ENCODE data around the gene DNAJC24. TPM values are rescaled to one million over a fixed set of nuclear protein-coding genes. Genes with fewer than 3 reads are reported as not detected.

The DNAJC24 gene
- total RNA-seq, 2 experiments from 2014 or later = 12.6 to 13.0 TPM

- H3K9me3 Mint-ChIP-seq = no peaks in the 10 kb centered on the region
- no peak for TF ChIP-seq CTCF (IDR thresholded peaks at IDR 0.05)
- peaks cover 4% of the 10 kb centered on the region for H3K4me1 Mint-ChIP-seq (ENCODE audit: low read depth)
- peaks cover 15% of the 10 kb centered on the region for H3K36me3 Mint-ChIP-seq (ENCODE audit: low read depth)
- intact Hi-C loops (cut with micrococcal nuclease) = no loop called here
- CTCF ChIA-PET = no interaction called here
- H3K27ac Mint-ChIP-seq = no peak overlapping the region
- DNase-seq (no peak), ATAC-seq (no peak)
- H3K4me3 Mint-ChIP-seq = no peak overlapping the region
- POLR2A ChIA-PET = no interaction called here
- H3K27me3 Mint-ChIP-seq = no peaks in the 10 kb centered on the region
Observed at GRCh38 chr11:31474083-31474482, 104.4 kb downstream of the DNAJC24 start.

DNA sequence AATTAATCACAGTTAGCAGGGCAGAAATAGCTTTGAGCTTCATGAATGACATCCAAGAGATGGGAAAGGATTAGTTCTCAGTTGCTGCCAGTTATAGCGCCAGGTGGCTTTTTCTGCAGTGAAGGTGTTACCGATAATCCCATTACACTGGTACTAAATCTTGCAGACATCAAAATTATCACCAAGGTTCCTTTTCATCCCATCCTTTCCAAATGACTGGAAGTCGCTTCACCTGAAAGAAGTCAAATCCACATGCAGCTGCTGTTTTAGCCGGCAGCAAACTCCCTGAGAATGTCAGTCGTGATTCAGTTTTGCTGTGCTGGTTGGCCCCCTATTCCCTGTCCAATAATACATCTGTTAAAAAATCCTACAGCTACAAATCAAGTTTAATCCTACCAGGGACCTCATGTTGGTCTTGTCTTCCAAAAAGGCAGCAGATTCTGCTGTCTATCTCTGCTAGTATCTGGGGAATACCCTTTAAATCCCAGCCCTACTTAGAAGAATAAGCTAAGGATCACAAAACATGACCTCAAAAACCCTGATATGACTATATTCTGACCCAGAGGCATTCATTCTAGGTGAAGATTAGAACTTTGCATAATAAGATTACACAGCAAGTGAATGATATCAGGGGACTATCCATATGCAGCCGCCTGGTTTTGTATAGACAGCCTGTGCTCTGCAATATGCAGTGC is 108.0 kb downstream of the DNAJC24 start:
- intact Hi-C loops (cut with micrococcal nuclease) = no loop called here
- DNase-seq (no peak), ATAC-seq (no peak)
- ChIA-PET CTCF (interaction anchor here (1.2 to 1.3 kb wide), 3 partner anchors 11 to 481 kb away, joined by 3 to 5 read pairs (median 3); no protein-coding TSS in a partner anchor), POLR2A (no interaction called here)
- H3K4me3 Mint-ChIP-seq = no peak overlapping the region
- peaks cover 4% of the 10 kb centered on the region for H3K4me1 Mint-ChIP-seq (ENCODE audit: low read depth)
- H3K36me3 Mint-ChIP-seq (ENCODE audit: low read depth) = peaks cover 5% of the 10 kb centered on the region
- no peak for TF ChIP-seq CTCF (IDR thresholded peaks at IDR 0.05)
- no peaks in the 10 kb centered on the region for H3K27me3 Mint-ChIP-seq
- no peaks in the 10 kb centered on the region for H3K9me3 Mint-ChIP-seq
- no peak overlapping the region for H3K27ac Mint-ChIP-seq

DNA sequence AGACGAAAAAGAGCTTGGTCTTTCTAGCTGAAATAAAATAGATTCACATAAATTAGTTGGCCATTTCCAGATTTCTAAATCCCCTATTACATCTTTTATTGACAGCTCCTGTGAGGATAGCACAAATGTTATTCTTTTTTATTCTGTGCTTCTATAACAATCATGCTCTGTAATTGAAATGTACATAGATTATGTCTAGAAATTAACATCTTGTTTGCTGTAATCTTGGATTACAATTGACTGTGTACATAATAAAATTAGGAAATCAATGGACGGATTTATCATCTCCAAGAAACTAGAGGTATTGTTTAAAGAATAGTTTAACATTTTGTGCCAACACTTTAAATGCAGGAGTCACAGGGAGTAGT is 108.5 kb downstream of the DNAJC24 start:
- peaks cover 5% of the 10 kb centered on the region for H3K36me3 Mint-ChIP-seq (ENCODE audit: low read depth)
- ATAC-seq (no peak), DNase-seq (no peak)
- peaks cover 4% of the 10 kb centered on the region for H3K4me1 Mint-ChIP-seq (ENCODE audit: low read depth)
- ChIA-PET CTCF (interaction anchor here (1.2 kb wide), 1 partner anchor 480 kb away, joined by 5 read pairs; no protein-coding TSS in a partner anchor), POLR2A (no interaction called here)
- intact Hi-C loops (cut with micrococcal nuclease) = no loop called here
- no peaks in the 10 kb centered on the region for H3K27me3 Mint-ChIP-seq
- no peak overlapping the region for H3K4me3 Mint-ChIP-seq
- H3K9me3 Mint-ChIP-seq = no peaks in the 10 kb centered on the region
- no peak overlapping the region for H3K27ac Mint-ChIP-seq
- TF ChIP-seq CTCF (IDR thresholded peaks at IDR 0.05) = no peak

GRCh38 chr11:31479066-31479465 is 109.4 kb downstream of the DNAJC24 start:
- no peak for DNase-seq
- peaks cover 4% of the 10 kb centered on the region for H3K4me1 Mint-ChIP-seq (ENCODE audit: low read depth)
- intact Hi-C loops (cut with micrococcal nuclease) = no loop called here
- peaks cover 3% of the 10 kb centered on the region for H3K36me3 Mint-ChIP-seq (ENCODE audit: low read depth)
- ATAC-seq = no peak
- TF ChIP-seq CTCF (IDR thresholded peaks at IDR 0.05) = no peak
- H3K27ac Mint-ChIP-seq = no peak overlapping the region
- CTCF ChIA-PET = no interaction called here
- POLR2A ChIA-PET = no interaction called here
- no peaks in the 10 kb centered on the region for H3K27me3 Mint-ChIP-seq
- H3K4me3 Mint-ChIP-seq = no peak overlapping the region
- no peaks in the 10 kb centered on the region for H3K9me3 Mint-ChIP-seq

DNA sequence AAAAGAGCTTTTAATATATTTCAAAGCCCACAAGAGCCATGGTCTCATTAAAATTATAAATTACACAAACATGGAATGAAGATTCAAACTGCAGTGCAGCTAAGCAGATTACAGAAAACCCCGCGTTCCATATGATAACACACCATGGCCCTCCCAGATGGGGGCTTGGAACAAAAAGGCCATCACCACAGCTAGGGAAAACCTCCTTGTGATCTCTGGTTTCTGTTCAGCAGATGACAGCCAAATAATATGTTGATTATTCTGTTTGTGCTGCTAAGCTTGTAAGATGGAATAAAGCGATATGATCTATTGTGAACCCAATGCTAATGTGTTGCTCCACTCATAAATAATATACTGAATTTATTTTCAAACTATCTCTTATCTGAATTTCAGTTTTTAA is 111.3 kb downstream of the DNAJC24 start:
- H3K4me1 Mint-ChIP-seq (ENCODE audit: low read depth) = peaks cover 4% of the 10 kb centered on the region
- no peak overlapping the region for H3K4me3 Mint-ChIP-seq
- peaks cover 3% of the 10 kb centered on the region for H3K36me3 Mint-ChIP-seq (ENCODE audit: low read depth)
- H3K27ac Mint-ChIP-seq = no peak overlapping the region
- H3K27me3 Mint-ChIP-seq = no peaks in the 10 kb centered on the region
- ChIA-PET POLR2A (no interaction called here), CTCF (no interaction called here)
- intact Hi-C loops (cut with micrococcal nuclease) = no loop called here
- H3K9me3 Mint-ChIP-seq = no peaks in the 10 kb centered on the region
- no peak for DNase-seq
- ATAC-seq = no peak
- no peak for TF ChIP-seq CTCF (IDR thresholded peaks at IDR 0.05)

Other genes with a start within 250 kb of the DNAJC24 start
- gene DCDC1, start 121 bp upstream of the DNAJC24 start, total RNA-seq = not detected
- 10 to 100 TPM; 20.7 to 23.3 TPM for gene IMMP1L, start 139.8 kb downstream of the DNAJC24 start, total RNA-seq
- 10 to 100 TPM; 21.1 to 21.6 TPM for gene ELP4, start 139.9 kb downstream of the DNAJC24 start, total RNA-seq

Data from activated CD8-positive, alpha-beta T cell treated with anti-CD3 and anti-CD28 coated beads for 36 hours (primary cell).